HepG2 (cell line): ENCODE data around the gene CORO7. TPM values are rescaled to one million over a fixed set of nuclear protein-coding genes. Genes with fewer than 3 reads are reported as not detected.

Source experiments
- ATAC-seq: fragments of 200-7000 bp; cut with Tn5 transposase; 3 replicates; pipeline ENCODE4 v1.9.1; 2020; ENCODE audit warnings: mild to moderate bottlenecking, moderate library complexity
- BruUV-seq: library from RNA; stranded (reverse); fragments of 400-500 nt; replicated peaks from 2 replicates; lab custom pipeline; 2021; lab: Mats Ljungman, UMichigan
- CTCF ChIA-PET: fragments of 300-600 bp; formaldehyde crosslinking; extraction: SDS; loops from one replicate; lab custom pipeline; 2021; ENCODE audit warnings: low total read pairs, inconsistent platforms, low intra/inter-chr PET ratio; lab: Yijun Ruan, JAX
- POLR2A ChIA-PET: fragments of 350-600 bp; sonication (Branson Sonifier 250); formaldehyde crosslinking; loops from one replicate; lab custom pipeline; 2020; ENCODE audit warnings: antibody characterized with exemption, inconsistent platforms; lab: Yijun Ruan, JAX
- DNase-seq: peaks from one replicate; pipeline ENCODE4 v3.0.0-alpha.2; 2015; ENCODE audit warnings: low spot score
- FAIRE-seq: peaks from 3 replicates; lab custom pipeline; 2011; peaks lifted over from hg19 to GRCh38; lab: Jason Lieb, UNC
- H2AFZ ChIP-seq: one replicate; pipeline ENCODE4 v1.6.1; 2011; ENCODE audit warnings: low read length, inconsistent platforms
- H3K27ac ChIP-seq: fragments of 300-600 bp; 3 replicates; pipeline ENCODE4 v1.8.0; 2011; ENCODE audit warnings: mixed run types, mild to moderate bottlenecking, mixed read lengths, low read length, inconsistent platforms; ENCODE audit not compliant: insufficient read depth; ENCODE audit errors: extremely low read length
- H3K27me3 ChIP-seq, 2 experiments: fragments of 200-600 bp in 1 of 2; 2 replicates in 1 of 2; 3 replicates in 1 of 2; pipeline versions ENCODE4 v1.6.0 to v1.8.0; 2011; ENCODE audit warnings: low read length in 2 of 2, mild to moderate bottlenecking in 2 of 2, moderate library complexity in 2 of 2, inconsistent platforms in 1 of 2; ENCODE audit not compliant: insufficient read depth in 2 of 2, control insufficient read depth in 1 of 2
- H3K36me3 ChIP-seq, 2 experiments: fragments of 200-600 bp in 1 of 2; replicated peaks in 1 of 2; 2 replicates in 1 of 2; 3 replicates in 1 of 2; pipeline versions ENCODE4 v1.5.1 to v1.8.0; 2011; ENCODE audit warnings: low read length in 2 of 2, inconsistent platforms in 1 of 2; ENCODE audit not compliant: insufficient read depth in 2 of 2, control insufficient read depth in 1 of 2
- H3K4me1 ChIP-seq: 2 replicates; pipeline ENCODE4 v1.5.1; 2012; ENCODE audit warnings: low read length, inconsistent platforms; ENCODE audit not compliant: insufficient read depth
- H3K4me2 ChIP-seq: 2 replicates; pipeline ENCODE4 v1.6.0; 2011; ENCODE audit warnings: low read depth, low read length, inconsistent platforms
- H3K4me3 ChIP-seq, 3 experiments: fragments of 200-600 bp in 1 of 3; sonication (generic), shearing (Covaris generic) in 1 of 3; replicated peaks in 1 of 3; 2 replicates each; pipeline ENCODE4 v1.5.1; 2011 to 2016; ENCODE audit warnings: low read length in 3 of 3, inconsistent platforms in 2 of 3, low read depth in 2 of 3, mild to moderate bottlenecking in 2 of 3, control low read depth in 1 of 3, mixed read lengths in 1 of 3; ENCODE audit not compliant: insufficient read depth in 1 of 3
- H3K79me2 ChIP-seq: one replicate; pipeline ENCODE4 v1.6.1; 2011; ENCODE audit warnings: low read length, inconsistent platforms; ENCODE audit not compliant: insufficient read depth
- H3K9ac ChIP-seq: 2 replicates; pipeline ENCODE4 v1.6.0; 2011; ENCODE audit warnings: mild to moderate bottlenecking, low read depth, low read length, inconsistent platforms; ENCODE audit not compliant: insufficient read depth
- H3K9me3 ChIP-seq: 2 replicates; pipeline ENCODE4 v1.5.1; 2012; ENCODE audit warnings: mild to moderate bottlenecking, low read length
- H4K20me1 ChIP-seq: 2 replicates; pipeline ENCODE4 v1.6.0; 2011; ENCODE audit warnings: inconsistent platforms, mild to moderate bottlenecking, low read length, moderate library complexity; ENCODE audit not compliant: insufficient read depth
- ISL2 ChIP-seq: sonication (generic); formaldehyde crosslinking; IDR thresholded peaks from 2 replicates; pipeline ENCODE4 v1.5.0; 2020; ENCODE audit warnings: missing genetic modification reagents
- JUN ChIP-seq: sonication (generic); formaldehyde crosslinking; IDR thresholded peaks from 2 replicates; pipeline ENCODE4 v1.4.0; 2020; ENCODE audit warnings: mild to moderate bottlenecking, missing genetic modification reagents
- KLF9 ChIP-seq: IDR thresholded peaks from 2 replicates; pipeline ENCODE4 v1.6.1; 2016; ENCODE audit warnings: low read depth
- KMT2A ChIP-seq: sonication (generic); formaldehyde crosslinking; IDR thresholded peaks from 2 replicates; pipeline ENCODE4 v1.4.0; 2020; ENCODE audit warnings: missing genetic modification reagents
- ZBTB38 ChIP-seq: sonication (generic); formaldehyde crosslinking; IDR thresholded peaks from 2 replicates; pipeline ENCODE4 v1.5.1; 2020; ENCODE audit warnings: mild to moderate bottlenecking, missing genetic modification reagents
- WGBS: methylation state at CpG from one replicate; pipeline ENCODE4 v1.1.6; 2017; ENCODE audit warnings: low lambda C conversion rate; 5-methylcytosine and 5-hydroxymethylcytosine counted together
- in situ Hi-C: cut with HindIII; loops from 2 replicates; pipeline ENCODE4 v1.10.0; 2017; ENCODE audit warnings: low pct_unique_long_range_greater_than_20kb; ENCODE audit not compliant: extremely low pct_ligation_motif_present
- intact Hi-C: fragments of 100-400 bp; cut with micrococcal nuclease; formaldehyde crosslinking; loops from one replicate; pipeline ENCODE4 v1.10.0; 2022; ENCODE audit not compliant: unreplicated experiment
- polyA plus RNA-seq, 8 experiments: library from polyadenylated mRNA; depleted of rRNA in 3 of 8; stranded (reverse) in 7 of 8; unstranded in 1 of 8; fragments of >200 nt; fragmentation: Illumina TruSeq in 4 of 8; extraction: Trizol in 4 of 8; gene quantifications; 2 replicates each; pipeline versions ENCODE4 v1.2.1 to v1.2.3, GENCODE V29; 2011 to 2016; ENCODE audit warnings: low read depth in 4 of 8, missing spikeins in 1 of 8, mixed read lengths in 1 of 8; ENCODE audit not compliant: insufficient read depth in 1 of 8
- total RNA-seq, 5 experiments: library from RNA; depleted of rRNA; stranded (reverse); fragments of >200 nt; fragmentation: Illumina TruSeq; extraction: Trizol; gene quantifications; 2 replicates each; pipeline ENCODE4 v1.2.3, GENCODE V29; 2016; ENCODE audit warnings: low read depth in 1 of 5
- TF ChIP-seq, protein P1 (sequence below): sonication (generic); formaldehyde crosslinking; IDR thresholded peaks from 2 replicates; pipeline ENCODE4 v1.5.1; 2020; ENCODE audit warnings: mild to moderate bottlenecking, missing genetic modification reagents, moderate library complexity
- TF ChIP-seq, protein P2 (sequence below): sonication (generic); formaldehyde crosslinking; IDR thresholded peaks from 2 replicates; pipeline ENCODE4 v1.4.0; 2020; ENCODE audit warnings: low read depth, mild to moderate bottlenecking, missing genetic modification reagents

Gene CORO7
- total and polyA plus RNA-seq, 2 of the 13 experiments (the other 11 are each of a cell fraction or from before 2014, with no cell fraction given) = 9.9 to 14.3 TPM

GRCh38 chr16:4463522-4464163 is 47.2 kb upstream of the CORO7 start:
- Histone ChIP-seq H4K20me1 (no peaks in the 10 kb centered on the region), H3K9ac (no peak overlapping the region), H3K9me3 (no peaks in the 10 kb centered on the region), H3K36me3 (peaks cover 0 to 9% of the 10 kb centered on the region in 2 experiments; a peak in 3 of 5 replicates), H3K27ac (no peak overlapping the region), H3K4me1 (peaks cover 59% of the 10 kb centered on the region), H3K4me3 (no peak overlapping the region), H3K79me2 (no peaks in the 10 kb centered on the region), H3K4me2 (no peak overlapping the region), H3K27me3 (no peaks in the 10 kb centered on the region), H2AFZ (no peak overlapping the region)
- intact Hi-C loops = no loop called here
- ATAC-seq (no peak), DNase-seq (no peak), FAIRE-seq (no peak)
- CTCF ChIA-PET = no interaction called here
- no TSS peak for BruUV-seq
- POLR2A ChIA-PET = interaction anchor here (8.2 kb wide), 1 partner anchor 10 kb away, joined by 175 read pairs; the partner anchor contains the start of genes HMOX2 and NMRAL1
- WGBS = 93% methylated on average over 21 of the region's 22 CpGs
- 0 out of 2 replicates have a peak, but pooled peaks have one; percentile 27 for TF ChIP-seq ZBTB38 (CRISPR knock-in tag)
- no peak for TF ChIP-seq ISL2 (CRISPR knock-in tag)
- TF ChIP-seq, protein P1, sequence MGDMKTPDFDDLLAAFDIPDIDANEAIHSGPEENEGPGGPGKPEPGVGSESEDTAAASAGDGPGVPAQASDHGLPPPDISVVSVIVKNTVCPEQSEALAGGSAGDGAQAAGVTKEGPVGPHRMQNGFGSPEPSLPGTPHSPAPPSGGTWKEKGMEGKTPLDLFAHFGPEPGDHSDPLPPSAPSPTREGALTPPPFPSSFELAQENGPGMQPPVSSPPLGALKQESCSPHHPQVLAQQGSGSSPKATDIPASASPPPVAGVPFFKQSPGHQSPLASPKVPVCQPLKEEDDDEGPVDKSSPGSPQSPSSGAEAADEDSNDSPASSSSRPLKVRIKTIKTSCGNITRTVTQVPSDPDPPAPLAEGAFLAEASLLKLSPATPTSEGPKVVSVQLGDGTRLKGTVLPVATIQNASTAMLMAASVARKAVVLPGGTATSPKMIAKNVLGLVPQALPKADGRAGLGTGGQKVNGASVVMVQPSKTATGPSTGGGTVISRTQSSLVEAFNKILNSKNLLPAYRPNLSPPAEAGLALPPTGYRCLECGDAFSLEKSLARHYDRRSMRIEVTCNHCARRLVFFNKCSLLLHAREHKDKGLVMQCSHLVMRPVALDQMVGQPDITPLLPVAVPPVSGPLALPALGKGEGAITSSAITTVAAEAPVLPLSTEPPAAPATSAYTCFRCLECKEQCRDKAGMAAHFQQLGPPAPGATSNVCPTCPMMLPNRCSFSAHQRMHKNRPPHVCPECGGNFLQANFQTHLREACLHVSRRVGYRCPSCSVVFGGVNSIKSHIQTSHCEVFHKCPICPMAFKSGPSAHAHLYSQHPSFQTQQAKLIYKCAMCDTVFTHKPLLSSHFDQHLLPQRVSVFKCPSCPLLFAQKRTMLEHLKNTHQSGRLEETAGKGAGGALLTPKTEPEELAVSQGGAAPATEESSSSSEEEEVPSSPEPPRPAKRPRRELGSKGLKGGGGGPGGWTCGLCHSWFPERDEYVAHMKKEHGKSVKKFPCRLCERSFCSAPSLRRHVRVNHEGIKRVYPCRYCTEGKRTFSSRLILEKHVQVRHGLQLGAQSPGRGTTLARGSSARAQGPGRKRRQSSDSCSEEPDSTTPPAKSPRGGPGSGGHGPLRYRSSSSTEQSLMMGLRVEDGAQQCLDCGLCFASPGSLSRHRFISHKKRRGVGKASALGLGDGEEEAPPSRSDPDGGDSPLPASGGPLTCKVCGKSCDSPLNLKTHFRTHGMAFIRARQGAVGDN (CRISPR knock-in tag) = peak; percentile 17; the same call in 1 of the 2 replicates
- TF ChIP-seq KLF9 (CRISPR knock-in tag) = no peak
- TF ChIP-seq JUN = no peak
- TF ChIP-seq, protein P2, sequence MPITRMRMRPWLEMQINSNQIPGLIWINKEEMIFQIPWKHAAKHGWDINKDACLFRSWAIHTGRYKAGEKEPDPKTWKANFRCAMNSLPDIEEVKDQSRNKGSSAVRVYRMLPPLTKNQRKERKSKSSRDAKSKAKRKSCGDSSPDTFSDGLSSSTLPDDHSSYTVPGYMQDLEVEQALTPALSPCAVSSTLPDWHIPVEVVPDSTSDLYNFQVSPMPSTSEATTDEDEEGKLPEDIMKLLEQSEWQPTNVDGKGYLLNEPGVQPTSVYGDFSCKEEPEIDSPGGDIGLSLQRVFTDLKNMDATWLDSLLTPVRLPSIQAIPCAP (CRISPR knock-in tag) = no peak
- TF ChIP-seq KMT2A = no peak
- in situ Hi-C loops = no loop called here
